ENCODE data around the gene ZNF483. TPM values are rescaled to one million over a fixed set of nuclear protein-coding genes. Genes with fewer than 3 reads are reported as not detected.

The ZNF483 gene
- total RNA-seq = 2.2 and 2.5 TPM in 2 replicates

- H3K4me3 ChIP-seq (ENCODE audit: low read depth, low read length) = peak within 1 kb of the TSS; percentile 74
- TF ChIP-seq, protein P1, sequence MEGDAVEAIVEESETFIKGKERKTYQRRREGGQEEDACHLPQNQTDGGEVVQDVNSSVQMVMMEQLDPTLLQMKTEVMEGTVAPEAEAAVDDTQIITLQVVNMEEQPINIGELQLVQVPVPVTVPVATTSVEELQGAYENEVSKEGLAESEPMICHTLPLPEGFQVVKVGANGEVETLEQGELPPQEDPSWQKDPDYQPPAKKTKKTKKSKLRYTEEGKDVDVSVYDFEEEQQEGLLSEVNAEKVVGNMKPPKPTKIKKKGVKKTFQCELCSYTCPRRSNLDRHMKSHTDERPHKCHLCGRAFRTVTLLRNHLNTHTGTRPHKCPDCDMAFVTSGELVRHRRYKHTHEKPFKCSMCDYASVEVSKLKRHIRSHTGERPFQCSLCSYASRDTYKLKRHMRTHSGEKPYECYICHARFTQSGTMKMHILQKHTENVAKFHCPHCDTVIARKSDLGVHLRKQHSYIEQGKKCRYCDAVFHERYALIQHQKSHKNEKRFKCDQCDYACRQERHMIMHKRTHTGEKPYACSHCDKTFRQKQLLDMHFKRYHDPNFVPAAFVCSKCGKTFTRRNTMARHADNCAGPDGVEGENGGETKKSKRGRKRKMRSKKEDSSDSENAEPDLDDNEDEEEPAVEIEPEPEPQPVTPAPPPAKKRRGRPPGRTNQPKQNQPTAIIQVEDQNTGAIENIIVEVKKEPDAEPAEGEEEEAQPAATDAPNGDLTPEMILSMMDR (conservative IDR thresholded peaks at IDR 0.05; ENCODE audit: low read depth, low read length) = no peak
- no peak for DNase-seq (ENCODE audit: low read depth)
These were observed at the start of gene ZNF483 for GRCh38 chr9:111525056-111525977. ZNF483 (plus strand) TSS chr9:111525179; CDS start chr9:111527396, 2,217 bp downstream.

- no peak overlapping the region for H3K4me3 ChIP-seq (ENCODE audit: low read depth, low read length)
- no peak for DNase-seq (ENCODE audit: low read depth)
- TF ChIP-seq, protein P1 (conservative IDR thresholded peaks at IDR 0.05; ENCODE audit: low read depth, low read length) = no peak
These were observed 49.8 kb upstream of the ZNF483 start for GRCh38 chr9:111475195-111475594.

- no peak for DNase-seq (ENCODE audit: low read depth)
- TF ChIP-seq, protein P1 (conservative IDR thresholded peaks at IDR 0.05; ENCODE audit: low read depth, low read length) = no peak
- H3K4me3 ChIP-seq (ENCODE audit: low read depth, low read length) = no peak overlapping the region
These were observed 47.3 kb upstream of the ZNF483 start for GRCh38 chr9:111477677-111478076.

DNA sequence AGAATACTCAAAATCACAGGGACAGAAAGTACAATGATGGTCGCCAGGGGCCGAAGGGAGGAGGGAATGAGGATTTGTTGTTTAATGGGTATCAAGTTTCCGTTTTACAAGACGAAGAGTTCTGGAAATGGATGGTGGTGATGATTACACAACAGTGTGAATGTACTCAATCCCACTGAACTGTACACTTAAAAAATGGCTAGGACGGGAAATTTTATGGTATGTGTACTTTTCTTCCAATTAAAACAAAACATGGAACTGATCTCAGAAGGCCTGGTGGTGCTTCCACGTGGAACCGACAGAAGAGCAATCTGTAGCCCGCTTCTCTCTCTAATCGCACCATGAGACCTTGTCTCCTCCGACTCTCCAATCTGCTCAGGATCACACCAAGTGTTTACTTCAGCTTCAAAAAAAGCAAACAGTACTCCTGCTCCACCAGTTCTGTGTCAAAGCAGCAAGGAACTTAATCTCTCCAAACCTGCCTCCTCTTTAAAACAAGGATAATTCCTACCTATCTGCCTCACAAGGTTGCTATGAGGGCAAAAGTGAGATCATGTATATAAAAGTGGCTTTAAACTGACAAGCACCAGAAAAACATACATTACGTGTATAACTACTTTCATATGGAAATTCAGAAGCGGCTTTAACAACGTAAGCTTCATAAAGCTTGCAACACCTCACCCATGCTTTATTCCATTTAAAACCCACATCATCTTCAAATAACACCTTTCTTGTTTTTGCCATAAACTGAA, 42.9 kb upstream of the ZNF483 start:
- TF ChIP-seq, protein P1 (conservative IDR thresholded peaks at IDR 0.05; ENCODE audit: low read depth, low read length) = no peak
- peak overlapping the region; percentile 92 for H3K4me3 ChIP-seq (ENCODE audit: low read depth, low read length)
- no peak for DNase-seq (ENCODE audit: low read depth)

DNA sequence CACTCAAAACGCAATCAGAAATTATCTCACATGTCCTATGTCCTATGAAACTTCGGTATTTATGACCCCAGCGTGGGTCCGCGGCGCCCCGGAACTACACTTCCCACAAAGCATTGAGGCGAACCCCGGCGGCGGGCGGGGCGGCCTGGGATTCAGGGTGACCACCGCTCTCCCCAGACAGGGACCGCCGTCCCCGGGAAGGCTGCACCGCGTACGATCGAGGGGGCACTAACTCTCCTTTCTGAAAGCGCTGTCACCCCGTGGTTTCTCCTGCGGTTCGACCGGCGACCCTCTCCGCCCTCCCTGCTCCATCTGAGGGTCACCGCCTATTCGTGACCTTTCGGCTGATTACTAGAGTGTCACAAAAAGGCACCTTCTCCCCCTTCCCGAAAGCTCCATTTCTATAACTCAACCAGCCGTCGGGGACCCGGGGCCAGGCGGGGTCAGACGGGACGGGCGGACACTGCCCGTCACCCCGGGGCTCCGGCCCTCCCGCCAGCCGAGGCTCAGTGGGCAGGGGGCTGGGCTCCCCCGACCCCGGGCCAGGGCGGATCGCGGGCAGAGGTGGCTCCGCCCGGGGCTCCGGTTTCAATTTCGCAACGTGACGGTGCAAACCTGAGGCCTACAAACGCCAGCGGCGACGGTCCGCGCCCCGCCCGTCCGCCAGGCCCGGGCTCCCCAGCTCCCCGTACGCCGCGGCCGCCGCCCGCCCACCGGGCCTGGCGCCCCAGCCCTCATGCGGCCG, 42.1 kb upstream of the ZNF483 start:
- no peak for DNase-seq (ENCODE audit: low read depth)
- TF ChIP-seq, protein P1 (conservative IDR thresholded peaks at IDR 0.05; ENCODE audit: low read depth, low read length) = no peak
- H3K4me3 ChIP-seq (ENCODE audit: low read depth, low read length) = peak overlapping the region; percentile 92

GRCh38 chr9:111483439-111483857, 41.5 kb upstream of the ZNF483 start:
- no peak for DNase-seq (ENCODE audit: low read depth)
- peak overlapping the region; percentile 92 for H3K4me3 ChIP-seq (ENCODE audit: low read depth, low read length)
- TF ChIP-seq, protein P1 (conservative IDR thresholded peaks at IDR 0.05; ENCODE audit: low read depth, low read length) = no peak
